ENCODE measurements around the gene ORMDL2.
"Not testable (repeated sequence)": the region's sequence is repeated elsewhere in the genome, so short reads cannot be mapped to it uniquely, and the experiment has no call there.

ORMDL2 gene

DNA sequence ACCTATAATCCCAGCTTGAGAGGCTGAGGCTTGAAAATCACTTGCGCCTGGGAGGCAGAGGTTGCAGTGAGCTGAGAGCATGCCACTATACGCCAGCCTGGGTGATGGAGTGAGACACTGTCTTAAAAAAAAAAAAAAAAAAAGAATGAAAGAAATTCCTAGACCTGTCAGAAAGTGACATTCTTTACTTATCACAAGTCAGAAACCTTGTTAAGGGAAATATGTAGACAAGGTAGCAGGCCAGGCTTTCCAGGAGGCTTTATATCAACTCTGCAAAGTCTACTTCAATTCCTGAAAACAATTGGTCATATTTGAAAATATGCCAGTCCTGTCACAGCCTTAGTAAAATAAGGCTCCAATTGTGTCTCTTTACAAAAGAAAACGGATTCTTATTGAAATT lies 44.0 kb downstream of the ORMDL2 start:
- DNase-seq = no peak

DNA sequence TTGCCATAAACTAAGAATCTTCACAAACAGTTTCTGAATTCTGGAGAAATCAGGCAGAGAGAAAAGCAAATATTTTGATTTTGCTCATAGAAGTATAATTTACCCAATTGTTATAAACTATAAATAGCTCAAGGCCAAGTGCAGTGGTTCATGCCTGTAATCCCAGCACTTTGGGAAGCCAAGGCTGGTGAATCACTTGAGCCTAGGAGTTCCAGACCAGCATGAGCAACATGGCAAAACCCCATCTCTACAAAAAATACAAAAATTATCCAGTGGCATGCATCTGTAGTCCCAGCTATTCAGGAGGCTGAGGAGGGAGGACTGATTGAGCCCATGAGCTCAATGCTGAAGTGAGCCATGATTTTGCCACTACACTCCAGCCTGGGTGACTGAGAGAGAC lies 44.4 kb downstream of the ORMDL2 start:
- no peak for DNase-seq

DNA sequence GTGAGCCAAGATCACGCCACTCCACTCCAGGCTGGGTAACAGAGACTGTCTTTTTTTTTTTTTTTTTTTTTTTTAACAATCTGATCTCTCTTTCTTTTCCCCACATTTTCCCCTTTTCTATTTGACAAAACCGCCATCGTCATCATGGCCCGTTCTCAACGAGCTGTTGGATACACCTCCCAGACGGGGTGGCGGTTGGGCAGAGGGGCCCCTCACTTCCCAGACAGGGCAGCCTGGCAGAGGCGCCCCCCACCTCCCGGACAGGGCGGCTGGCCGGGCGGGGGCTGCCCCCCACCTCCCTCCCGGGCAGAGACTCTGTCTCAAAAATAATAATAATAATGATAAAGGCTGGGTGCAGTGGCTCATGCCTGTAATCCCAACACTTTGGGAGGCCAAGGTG lies 45.1 kb downstream of the ORMDL2 start:
- DNase-seq = not testable (repeated sequence)

DNA sequence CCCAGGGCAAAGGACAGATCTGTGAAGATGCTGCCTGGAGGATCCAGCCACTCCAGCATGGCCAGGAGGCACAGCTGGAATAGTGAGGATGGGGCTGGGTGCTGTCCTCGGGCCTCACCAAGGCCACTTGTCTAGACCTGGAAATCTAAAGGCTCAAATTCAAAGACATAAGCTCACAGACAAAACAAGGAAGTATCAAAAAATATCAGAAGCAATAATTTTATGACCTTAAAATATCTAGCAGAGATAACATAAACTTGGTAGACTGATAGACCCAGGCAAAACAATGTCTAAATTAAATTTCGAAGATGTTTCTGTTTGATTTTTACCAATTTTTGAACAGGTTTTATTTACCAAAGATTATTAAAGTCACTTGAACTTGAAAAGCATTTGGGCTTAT lies 47.5 kb downstream of the ORMDL2 start:
- no peak for DNase-seq

DNA sequence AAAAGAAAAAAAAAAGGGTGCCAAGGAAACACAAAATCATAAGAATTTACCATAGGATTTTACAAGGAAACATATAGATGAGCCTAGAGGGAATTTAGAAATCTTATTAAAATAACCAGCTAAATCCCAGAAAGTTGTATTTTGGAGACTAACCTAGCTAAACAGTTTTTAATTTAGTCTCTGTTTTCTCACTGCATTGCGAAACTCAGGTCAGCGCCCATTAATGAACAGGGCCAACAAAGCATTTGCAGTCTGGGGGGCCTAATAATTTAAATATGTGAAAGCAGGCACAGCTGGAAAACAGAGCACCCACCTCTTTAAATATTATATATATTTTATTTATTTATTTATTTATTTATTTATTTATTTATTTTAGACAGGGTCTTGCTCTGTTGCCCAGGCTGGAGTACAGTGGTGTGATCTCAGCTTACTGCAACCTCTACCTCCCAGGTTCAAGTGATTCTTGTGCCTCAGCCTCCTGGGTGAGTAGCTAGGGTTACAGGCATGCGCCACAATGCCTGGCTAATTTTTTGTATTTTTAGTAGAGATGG lies 48.7 kb downstream of the ORMDL2 start:
- DNase-seq = not testable (repeated sequence)
